Activated naive CD8-positive, alpha-beta T cell treated with anti-CD3 and anti-CD28 coated beads, Interleukin-2, amount 50 U/mL, for 16 hours (primary cell): Measurements from ENCODE around the gene LRP1B.

Source experiments
- DNase-seq: peaks from one replicate; pipeline ENCODE4 v3.0.0-alpha.2; 2020; ENCODE audit warnings: low read depth, low spot score

The LRP1B gene

DNA sequence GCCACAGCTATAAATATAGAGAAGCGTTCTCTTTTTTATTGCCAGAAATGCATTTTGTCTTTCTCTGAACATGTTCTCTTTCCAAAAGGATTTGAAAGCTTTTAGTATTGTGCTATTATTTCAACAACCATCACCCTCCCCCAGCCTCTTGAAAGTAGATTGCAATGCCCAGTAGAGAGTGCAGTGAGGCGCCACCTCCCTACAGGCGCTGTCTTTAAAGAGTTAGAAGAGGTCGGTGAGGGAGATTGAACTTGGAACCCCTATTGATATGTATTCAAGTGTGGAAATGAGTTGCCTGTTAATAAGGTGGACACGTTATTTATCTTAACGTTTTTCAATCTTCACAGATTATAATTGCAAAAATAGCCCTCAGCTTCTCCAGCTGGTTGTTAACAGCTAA is 360.3 kb downstream of the LRP1B start:
- no peak for DNase-seq

DNA sequence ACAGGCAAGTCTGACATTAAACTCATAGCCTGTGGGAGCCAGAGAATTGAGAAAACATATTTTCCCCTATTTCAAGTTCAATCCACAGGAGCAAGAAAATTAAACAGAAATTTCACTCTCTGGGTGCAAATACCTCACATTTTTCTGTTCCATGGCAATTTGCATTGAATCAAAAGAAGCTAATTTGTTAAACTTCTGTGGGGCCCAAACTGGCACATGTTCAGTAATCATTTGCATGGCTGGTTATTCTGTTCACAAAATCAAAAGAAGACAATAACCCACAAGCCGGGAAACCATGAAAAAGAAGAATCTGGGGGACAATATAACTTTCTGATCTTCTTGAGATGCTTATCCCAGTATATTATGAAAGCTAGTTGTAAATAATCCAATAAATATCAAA is 363.1 kb downstream of the LRP1B start:
- DNase-seq: no peak

DNA sequence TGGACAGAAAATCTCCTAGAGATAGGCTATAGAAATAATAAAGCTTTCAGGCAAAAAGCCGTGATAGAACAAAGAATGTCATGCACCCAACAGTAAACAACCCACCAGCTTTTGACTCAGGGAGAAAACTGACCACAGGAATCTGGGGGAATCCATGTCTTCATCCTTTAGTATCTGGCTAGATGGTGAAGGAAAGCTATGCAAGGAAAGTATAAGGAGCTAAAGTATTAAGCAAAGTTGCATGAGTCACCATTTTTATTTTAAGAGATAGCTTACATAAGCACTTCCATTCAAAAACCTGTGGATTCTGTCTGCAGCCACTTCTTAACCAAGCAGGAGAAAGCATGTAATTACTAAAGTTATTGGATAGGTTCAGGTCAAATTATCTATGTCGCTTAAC is 363.8 kb downstream of the LRP1B start:
- no peak for DNase-seq

DNA sequence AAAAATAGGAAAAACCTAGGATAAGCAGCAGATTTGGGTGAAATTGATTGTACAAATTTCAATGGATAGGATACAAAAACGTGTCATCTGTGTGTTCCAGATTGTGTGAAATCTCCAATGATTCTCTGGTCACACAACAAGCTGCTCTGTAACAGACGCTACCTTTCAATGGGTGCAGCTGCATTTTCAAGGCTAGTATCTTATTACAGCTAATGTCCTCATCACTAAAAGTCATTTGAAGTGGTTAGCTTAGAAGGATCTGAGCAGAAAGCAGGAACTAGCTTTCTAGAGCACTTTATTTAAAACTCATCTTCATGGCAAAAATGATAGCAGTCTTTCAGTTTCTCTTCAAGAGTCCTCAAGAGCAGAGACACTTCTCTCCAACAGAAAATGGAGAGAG is 364.6 kb downstream of the LRP1B start:
- no peak for DNase-seq

DNA sequence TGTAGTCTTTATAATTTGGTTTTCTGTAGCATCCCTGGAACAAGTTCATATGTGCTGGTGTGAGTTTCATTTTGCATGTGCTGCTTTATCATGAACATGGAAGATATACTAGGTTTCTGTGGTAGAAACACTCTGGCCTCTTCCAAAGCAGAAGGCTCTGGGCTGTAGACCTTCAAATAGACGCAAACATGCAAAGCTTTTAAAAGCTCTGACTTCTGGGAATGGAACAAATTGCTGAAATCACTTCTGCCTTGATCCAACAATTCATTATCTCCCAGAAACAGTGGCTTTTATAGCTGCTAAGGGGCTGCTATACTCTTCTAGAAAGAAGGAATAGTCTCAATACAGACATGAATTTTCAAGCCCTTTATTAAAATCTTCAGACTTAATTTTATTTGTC is 382.2 kb downstream of the LRP1B start:
- no peak for DNase-seq

DNA sequence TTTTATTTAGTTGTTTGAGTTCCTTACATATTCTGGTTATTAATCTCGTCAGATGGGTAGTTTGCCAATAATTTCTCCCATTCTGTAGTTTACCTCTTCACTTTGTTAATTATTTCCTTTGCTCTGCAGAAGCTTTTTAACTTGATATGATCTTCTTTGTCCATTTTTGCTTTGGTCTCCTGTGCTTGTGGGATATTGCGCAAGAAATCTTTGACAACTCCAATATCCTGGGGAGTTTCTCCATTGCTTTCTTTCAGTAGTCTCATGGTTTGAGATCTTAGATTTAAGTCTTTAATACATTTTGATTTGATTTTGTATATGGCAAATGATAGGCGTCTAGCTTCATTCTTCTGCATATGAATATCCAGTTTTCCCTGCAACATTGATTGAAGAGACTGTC is 389.2 kb downstream of the LRP1B start:
- no peak for DNase-seq

- DNase-seq: no peak
These were observed 393.1 kb downstream of the LRP1B start for GRCh38 chr2:141737492-141738255.

DNA sequence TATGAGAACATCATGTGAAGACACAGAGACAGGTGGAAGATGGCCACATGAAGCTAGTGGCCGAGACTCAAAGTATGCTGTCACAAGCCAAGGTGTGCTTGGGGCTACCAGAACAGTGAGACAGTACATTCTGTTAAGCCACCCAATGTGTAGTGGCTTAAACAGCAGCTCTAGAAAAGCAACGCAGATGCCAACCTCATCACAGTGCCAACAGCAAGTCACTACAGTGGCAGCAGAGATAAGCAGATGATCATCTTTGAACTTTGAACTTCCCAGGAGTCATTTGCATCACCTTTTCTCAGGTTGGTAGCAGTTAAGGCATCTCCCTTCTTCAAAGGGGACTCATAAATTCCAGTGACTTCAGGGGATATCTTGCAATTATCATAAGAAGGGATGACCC is 394.4 kb downstream of the LRP1B start:
- DNase-seq: no peak

GRCh38 chr2:141728886-141729285 is 401.9 kb downstream of the LRP1B start:
- no peak for DNase-seq

- DNase-seq: no peak
These were observed 402.7 kb downstream of the LRP1B start for GRCh38 chr2:141728142-141728541.

DNA sequence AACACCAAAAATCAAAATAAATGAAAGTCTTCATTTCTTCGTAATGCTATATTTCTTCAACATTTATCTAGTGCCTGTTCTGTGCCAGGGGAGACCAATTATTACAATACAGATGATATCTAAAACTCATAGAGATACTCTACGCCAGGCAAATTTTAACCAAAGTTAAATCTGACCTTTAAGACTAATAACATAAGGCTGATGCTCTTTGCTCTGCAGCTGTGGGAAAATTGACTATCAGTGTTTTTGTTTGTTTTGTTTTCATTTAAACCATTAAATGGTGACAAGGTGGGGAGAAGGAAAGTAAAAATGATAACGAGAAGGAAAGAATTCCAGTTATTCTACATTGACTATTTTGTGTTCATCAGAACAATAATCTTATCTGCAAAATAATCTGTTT is 406.4 kb downstream of the LRP1B start:
- DNase-seq: no peak

GRCh38 chr2:141723814-141724213 is 407.0 kb downstream of the LRP1B start:
- no peak for DNase-seq

- no peak for DNase-seq
These were observed 410.3 kb downstream of the LRP1B start for GRCh38 chr2:141720476-141720875.

DNA sequence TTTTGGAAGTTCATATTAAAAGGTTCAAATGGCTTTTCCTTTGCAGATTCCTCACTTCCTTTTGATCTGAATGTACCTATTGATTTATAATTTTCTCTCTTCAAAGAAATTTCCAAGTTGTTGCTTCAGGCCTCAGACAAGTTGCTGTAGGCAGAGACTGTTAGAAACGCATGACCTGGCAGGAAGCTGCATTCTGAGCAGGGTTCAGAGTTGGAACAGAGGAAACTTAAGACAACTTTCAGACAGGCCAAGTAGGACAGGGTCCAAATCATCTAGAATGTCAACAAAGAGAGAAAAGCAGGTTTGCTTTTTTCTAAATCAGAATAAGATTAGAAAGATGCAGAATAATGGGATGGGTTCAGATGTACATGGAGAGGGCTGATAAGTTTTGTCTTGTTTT is 416.3 kb downstream of the LRP1B start:
- no peak for DNase-seq

- DNase-seq: no peak
These were observed 419.2 kb downstream of the LRP1B start for GRCh38 chr2:141711627-141712026.

DNA sequence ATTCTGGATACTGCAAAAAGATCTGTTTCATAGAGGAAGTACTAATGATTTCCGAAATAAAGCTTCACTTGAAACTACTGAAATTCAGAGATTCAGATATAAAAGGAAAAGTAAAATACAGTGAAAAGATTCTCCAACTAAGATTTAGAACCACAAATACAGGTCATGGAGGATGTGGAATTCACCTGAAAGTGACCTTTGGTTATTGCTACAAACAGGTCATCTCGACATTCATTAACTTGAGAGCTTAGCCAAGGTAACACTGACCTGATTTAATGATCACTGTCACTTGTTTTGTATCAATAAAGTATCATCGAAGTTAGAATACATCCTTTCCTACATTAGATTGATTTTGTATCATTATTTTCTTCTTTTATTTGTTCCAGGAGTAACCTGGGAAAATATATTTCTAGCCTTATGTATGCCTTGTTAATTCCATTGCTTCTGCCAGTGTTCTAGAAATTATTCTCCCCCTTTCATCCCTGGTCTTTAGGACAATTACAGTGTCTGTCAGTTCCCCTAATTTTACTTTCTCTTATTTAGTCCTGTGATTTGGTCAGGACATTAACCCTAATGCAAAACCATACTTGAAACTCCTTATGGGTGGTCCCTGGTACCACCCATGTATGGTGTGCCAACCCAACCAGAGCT is 420.1 kb downstream of the LRP1B start:
- DNase-seq: no peak

DNA sequence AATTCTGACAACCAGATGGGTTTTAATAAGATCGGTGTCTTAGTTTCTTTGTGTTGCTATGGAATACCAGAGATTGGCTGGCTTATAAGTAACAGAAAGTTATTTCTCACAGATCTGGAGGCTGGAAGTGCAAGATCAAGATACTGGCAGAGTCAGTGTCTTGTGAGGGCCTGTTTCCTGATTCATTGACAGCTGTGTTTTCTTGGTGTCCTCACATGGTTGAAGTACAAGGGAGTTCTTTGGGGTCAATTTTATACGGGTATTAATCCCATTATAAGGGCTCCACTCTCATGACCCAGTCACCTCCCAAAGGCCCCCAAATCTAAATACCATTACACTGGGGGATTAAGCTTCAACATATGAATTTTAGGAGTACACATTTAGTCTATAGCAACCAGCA is 421.1 kb downstream of the LRP1B start:
- no peak for DNase-seq

DNA sequence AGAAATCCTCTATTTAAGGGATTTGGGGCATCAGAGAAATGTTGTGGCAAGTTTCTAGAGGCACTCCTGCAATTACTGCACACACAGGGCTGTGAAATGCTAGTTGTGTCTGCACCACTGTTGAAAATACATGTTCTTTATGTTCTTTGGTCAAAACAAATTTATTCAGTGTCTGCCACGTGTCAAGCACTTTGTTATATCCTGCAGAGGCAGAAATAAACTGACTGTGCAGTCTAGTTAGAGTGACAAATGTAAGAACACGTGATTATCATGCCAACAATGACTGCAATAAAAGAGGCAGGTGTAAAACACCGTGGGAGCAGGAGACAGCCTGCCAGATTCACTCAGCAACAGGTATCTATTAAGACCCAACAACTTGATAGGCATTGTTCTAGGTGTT is 423.3 kb downstream of the LRP1B start:
- no peak for DNase-seq

- no peak for DNase-seq
These were observed 426.3 kb downstream of the LRP1B start for GRCh38 chr2:141704541-141704940.

DNA sequence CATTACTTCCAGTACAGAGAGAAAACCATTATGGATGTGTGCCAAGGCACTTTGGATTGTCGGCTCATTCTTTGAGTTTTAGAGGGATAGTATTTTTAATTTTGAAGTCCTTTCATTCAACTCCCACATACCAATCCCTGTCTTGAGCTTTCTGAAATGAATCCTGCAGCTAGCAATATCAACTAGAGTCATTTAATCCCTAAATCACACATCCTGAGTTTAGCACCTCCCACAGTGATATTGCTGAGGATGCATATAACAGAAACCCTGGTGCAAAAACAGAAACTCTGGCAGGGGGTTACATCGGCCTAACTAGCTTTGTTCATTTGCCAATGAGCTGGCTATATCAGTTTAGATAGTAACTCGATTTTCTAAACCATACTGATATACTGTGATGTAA is 427.3 kb downstream of the LRP1B start:
- DNase-seq: no peak

DNA sequence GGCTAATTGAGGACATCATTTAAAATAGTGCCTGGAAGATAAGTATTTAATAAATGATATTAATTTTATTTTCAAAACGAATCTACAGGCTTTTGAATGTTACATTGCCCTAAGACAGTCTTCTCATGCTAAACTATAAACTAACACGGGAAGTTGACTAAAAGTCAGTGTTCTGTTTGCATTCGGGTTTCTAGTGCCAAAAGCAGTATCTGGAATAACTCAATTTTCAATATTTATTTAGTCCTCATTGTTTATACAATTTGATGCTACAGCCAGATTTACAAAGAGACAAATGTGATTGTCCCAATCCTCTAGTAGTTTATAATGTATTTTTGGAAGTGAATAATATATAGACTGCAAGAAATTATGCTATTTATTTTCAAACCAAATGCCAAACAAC is 429.2 kb downstream of the LRP1B start:
- no peak for DNase-seq

DNA sequence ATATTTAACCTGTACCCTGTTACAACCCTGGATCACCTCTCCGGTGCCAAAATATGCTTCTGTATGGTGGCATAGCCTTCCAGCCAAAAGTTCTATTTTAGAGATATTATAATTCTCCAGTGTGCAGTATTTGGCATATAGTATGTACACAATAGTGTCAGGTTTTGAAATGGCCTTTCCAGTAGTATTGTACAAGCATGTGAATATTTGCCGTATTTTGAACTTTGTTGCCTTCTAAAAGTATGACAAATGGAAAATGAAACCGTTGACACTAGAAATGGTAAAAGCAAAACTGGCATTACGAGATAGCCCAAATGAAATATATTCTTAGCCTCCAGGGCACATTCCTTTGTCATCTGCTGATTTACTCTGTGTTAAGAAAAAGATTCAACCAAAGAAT is 431.2 kb downstream of the LRP1B start:
- no peak for DNase-seq

DNA sequence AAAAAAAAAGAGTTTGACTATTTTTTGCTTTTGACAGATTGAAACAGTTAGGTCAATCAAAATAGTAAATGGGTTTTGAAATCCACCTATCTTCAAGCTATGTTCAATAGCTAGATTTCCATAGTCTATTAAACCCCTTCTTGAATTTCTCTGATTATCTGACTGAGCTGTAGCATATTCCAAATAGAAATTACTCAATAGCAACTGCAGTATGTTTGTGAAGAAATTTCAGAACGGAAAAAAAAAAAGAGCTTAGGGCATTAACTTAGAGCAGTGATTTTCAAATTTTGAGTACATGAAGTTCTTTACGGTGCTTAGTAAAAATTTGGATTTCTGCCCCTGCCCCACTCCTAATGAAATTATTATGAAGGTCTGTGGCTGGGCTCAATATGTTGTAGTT is 432.3 kb downstream of the LRP1B start:
- DNase-seq: no peak

DNA sequence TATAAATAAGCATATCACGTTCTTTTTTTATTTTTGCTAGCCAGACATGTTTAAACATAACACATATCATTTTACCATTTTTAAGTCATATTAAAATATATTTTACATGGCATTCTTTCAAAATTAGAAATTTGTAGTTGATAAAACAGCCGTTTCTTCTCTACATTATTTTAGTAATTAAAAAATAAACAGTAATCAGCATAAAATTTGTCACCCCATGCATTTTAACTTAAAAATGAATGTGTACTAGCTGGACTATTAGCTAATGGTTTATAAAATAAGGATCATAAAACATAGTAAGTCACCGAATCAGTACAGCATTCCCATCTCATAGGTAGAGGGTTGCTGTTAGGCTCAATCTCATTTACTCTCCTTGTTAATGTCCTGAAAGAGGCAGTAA is 433.8 kb downstream of the LRP1B start:
- DNase-seq: no peak
